GM19240 (cell line): ENCODE data around the gene PXMP4.

ENCODE experiments used
- DNase-seq: peaks from one replicate; pipeline ENCODE4 v3.0.0; 2011; ENCODE audit warnings: low spot score; ENCODE audit not compliant: insufficient read length

PXMP4 gene

GRCh38 chr20:33685328-33686099 is 34.6 kb downstream of the PXMP4 start:
- peak; percentile 73 for DNase-seq

- no peak for DNase-seq
Observed at GRCh38 chr20:33684533-33685327, 35.4 kb downstream of the PXMP4 start.

GRCh38 chr20:33681728-33682353 is 38.3 kb downstream of the PXMP4 start:
- DNase-seq: no peak

GRCh38 chr20:33681288-33681687 is 38.8 kb downstream of the PXMP4 start:
- no peak for DNase-seq

GRCh38 chr20:33680686-33681085 is 39.4 kb downstream of the PXMP4 start:
- DNase-seq: no peak

- DNase-seq: peak; percentile 73
Observed at GRCh38 chr20:33679758-33680485, 40.2 kb downstream of the PXMP4 start.

GRCh38 chr20:33677991-33678702 is 42.0 kb downstream of the PXMP4 start:
- DNase-seq: no peak

GRCh38 chr20:33676652-33677645 is 43.2 kb downstream of the PXMP4 start:
- no peak for DNase-seq

- DNase-seq: no peak
Observed at GRCh38 chr20:33676121-33676520, 44.0 kb downstream of the PXMP4 start.

- no peak for DNase-seq
Observed at GRCh38 chr20:33675136-33675959, 44.8 kb downstream of the PXMP4 start.

- no peak for DNase-seq
Observed at GRCh38 chr20:33674294-33675135, 45.6 kb downstream of the PXMP4 start, which contains the start of gene NECAB3. Gene NECAB3, minus strand, starts transcription at chr20:33674428. Its CDS starts 76 bp downstream, at chr20:33674352.

GRCh38 chr20:33673410-33674293 is 46.5 kb downstream of the PXMP4 start:
- DNase-seq: no peak

- no peak for DNase-seq
Observed at GRCh38 chr20:33673114-33673409, 47.0 kb downstream of the PXMP4 start.

- DNase-seq: no peak
Observed at GRCh38 chr20:33672426-33673113, 47.5 kb downstream of the PXMP4 start.

- no peak for DNase-seq
Observed at GRCh38 chr20:33671573-33672288, 48.4 kb downstream of the PXMP4 start.
